Measurements from ENCODE around the gene TEKT2. TPM values are rescaled to one million over a fixed set of nuclear protein-coding genes. Genes with fewer than 3 reads are reported as not detected.

Gene TEKT2
- total RNA-seq, 1 experiment from 2014 or later: 0.20 TPM

DNA sequence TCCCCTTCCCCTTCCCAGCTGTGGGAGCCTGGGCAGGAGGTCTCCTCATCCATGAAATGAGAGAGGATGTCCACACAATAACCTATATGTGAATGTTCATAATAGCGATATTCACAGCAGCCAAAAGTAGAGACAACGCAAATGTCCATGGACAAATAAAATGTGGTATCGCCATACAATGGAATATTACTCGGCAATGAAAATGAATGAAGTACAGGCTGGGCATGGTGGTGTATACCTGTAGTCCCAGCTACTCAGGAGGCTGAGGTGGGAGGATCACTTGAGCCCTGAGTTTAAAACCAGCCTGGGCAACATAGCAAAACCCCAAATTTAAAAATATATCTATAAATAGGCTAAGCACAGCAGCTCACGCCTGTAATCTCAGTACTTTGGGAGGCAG is 17.7 kb downstream of the TEKT2 start:
- H3K79me1 ChIP-seq (ENCODE audit: insufficient read depth, low read depth, low read length, poor library complexity, severe bottlenecking): no peaks in the 10 kb centered on the region
- H3K4me3 Mint-ChIP-seq: no peak overlapping the region
- H3T11ph ChIP-seq (ENCODE audit: low read length): no peak overlapping the region
- H4K5ac ChIP-seq (ENCODE audit: insufficient read length, low read depth, low read length): no peak overlapping the region
- H3K27ac Mint-ChIP-seq: no peak overlapping the region
- H3K14ac ChIP-seq (ENCODE audit: insufficient read depth, low read length): no peak overlapping the region; the same call in 1 of the 2 replicates
- no peak overlapping the region for H2AFZ ChIP-seq (ENCODE audit: low read length)
- no peaks in the 10 kb centered on the region for H3K27me3 Mint-ChIP-seq (ENCODE audit: low read depth)
- no peak overlapping the region for H4K91ac ChIP-seq (ENCODE audit: insufficient read length, low read depth, low read length)
- TF ChIP-seq, protein P1, sequence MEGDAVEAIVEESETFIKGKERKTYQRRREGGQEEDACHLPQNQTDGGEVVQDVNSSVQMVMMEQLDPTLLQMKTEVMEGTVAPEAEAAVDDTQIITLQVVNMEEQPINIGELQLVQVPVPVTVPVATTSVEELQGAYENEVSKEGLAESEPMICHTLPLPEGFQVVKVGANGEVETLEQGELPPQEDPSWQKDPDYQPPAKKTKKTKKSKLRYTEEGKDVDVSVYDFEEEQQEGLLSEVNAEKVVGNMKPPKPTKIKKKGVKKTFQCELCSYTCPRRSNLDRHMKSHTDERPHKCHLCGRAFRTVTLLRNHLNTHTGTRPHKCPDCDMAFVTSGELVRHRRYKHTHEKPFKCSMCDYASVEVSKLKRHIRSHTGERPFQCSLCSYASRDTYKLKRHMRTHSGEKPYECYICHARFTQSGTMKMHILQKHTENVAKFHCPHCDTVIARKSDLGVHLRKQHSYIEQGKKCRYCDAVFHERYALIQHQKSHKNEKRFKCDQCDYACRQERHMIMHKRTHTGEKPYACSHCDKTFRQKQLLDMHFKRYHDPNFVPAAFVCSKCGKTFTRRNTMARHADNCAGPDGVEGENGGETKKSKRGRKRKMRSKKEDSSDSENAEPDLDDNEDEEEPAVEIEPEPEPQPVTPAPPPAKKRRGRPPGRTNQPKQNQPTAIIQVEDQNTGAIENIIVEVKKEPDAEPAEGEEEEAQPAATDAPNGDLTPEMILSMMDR (conservative IDR thresholded peaks at IDR 0.05): no peak
- H3K27me3 ChIP-seq (ENCODE audit: insufficient read depth, low read length): no peaks in the 10 kb centered on the region
- H3K23me2 ChIP-seq (ENCODE audit: insufficient read length, low read depth, low read length, poor library complexity, severe bottlenecking): no peaks in the 10 kb centered on the region
- H3K4me1 Mint-ChIP-seq: peaks cover 15 to 17% of the 10 kb centered on the region in 2 experiments
- H3K9me3 Mint-ChIP-seq: no peaks in the 10 kb centered on the region
- H3K18ac ChIP-seq (ENCODE audit: insufficient read length, low read depth, low read length): no peak overlapping the region
- no peak overlapping the region for H2BK15ac ChIP-seq (ENCODE audit: low read depth, low read length)
- H2AK5ac ChIP-seq (ENCODE audit: insufficient read length, low read length): no peak overlapping the region
- H2BK12ac ChIP-seq (ENCODE audit: insufficient read length, low read depth, low read length): no peak overlapping the region
- H3K56ac ChIP-seq (ENCODE audit: insufficient read length, low read depth, low read length): no peak overlapping the region
- no peaks in the 10 kb centered on the region for H3K4me1 ChIP-seq (ENCODE audit: insufficient read depth, low read length)
- no CpG with 5 or more reads among the region's 5 CpGs for whole genome bisulfite sequencing (ENCODE audit: extremely low coverage, insufficient read length, low lambda C conversion rate)
- no peak overlapping the region for H2BK20ac ChIP-seq (ENCODE audit: low read depth, low read length, poor library complexity, severe bottlenecking)
- no peak overlapping the region for H4K8ac ChIP-seq (replicated peaks; ENCODE audit: insufficient read length, low read depth, low read length)
- DNase-seq: no peak
- no peak overlapping the region for H3K4me2 ChIP-seq (ENCODE audit: insufficient read depth, insufficient read length, low read length)
- H3K36me3 Mint-ChIP-seq (ENCODE audit: insufficient read depth in 1 of 3, low read depth in 3 of 3): no peaks in the 10 kb centered on the region; a peak in 1 of 7 replicates
- H2BK120ac ChIP-seq (ENCODE audit: low read depth, low read length, poor library complexity, severe bottlenecking): no peak overlapping the region
- H2BK5ac ChIP-seq (ENCODE audit: insufficient read length, low read length): no peak overlapping the region
- no peaks in the 10 kb centered on the region for H3K79me2 ChIP-seq (ENCODE audit: insufficient read depth, low read length)
- no peak overlapping the region for H3K27ac ChIP-seq (ENCODE audit: insufficient read length, low read depth, low read length)
- H3K9ac ChIP-seq (ENCODE audit: extremely low read depth, insufficient read length, low read length): no peak overlapping the region
- H3K4ac ChIP-seq (ENCODE audit: low read depth, low read length): no peak overlapping the region
- H3K23ac ChIP-seq (ENCODE audit: insufficient read length, low read depth, low read length): no peak overlapping the region
- no peaks in the 10 kb centered on the region for H4K20me1 ChIP-seq (ENCODE audit: control insufficient read depth, insufficient read depth, insufficient read length)
- H3K9me3 ChIP-seq (ENCODE audit: control insufficient read depth, low read depth, low read length): no peaks in the 10 kb centered on the region

Measured in H9 (cell line).